ENCODE measurements around the gene DIABLO. TPM values are rescaled to one million over a fixed set of nuclear protein-coding genes. Genes with fewer than 3 reads are reported as not detected.

DIABLO gene
- total and polyA plus RNA-seq, 7 donors: 43.4 to 61.3 (median 55.5) TPM

DNA sequence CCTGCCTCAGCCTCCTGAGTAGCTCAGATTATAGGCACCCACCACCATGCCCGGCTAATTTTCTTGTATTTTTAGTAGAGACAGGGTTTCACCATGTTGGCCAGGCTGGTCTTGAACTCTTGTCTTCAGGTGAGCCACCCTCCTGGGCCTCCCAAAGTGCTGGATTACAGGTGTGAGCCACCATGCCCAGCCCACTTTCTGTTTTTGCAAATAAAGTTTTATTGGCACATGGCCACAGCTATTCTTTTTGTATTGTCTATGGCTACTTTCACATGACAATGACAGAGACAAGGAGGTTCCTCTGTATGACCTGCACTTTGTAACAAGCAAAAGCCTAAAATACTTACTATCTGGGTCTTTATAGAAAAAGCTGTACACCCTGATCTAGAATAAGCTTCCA is 19.7 kb upstream of the DIABLO start:
- TF ChIP-seq POLR2AphosphoS5 (IDR thresholded peaks at IDR 0.05): no peak
- no peak for TF ChIP-seq EP300 (IDR thresholded peaks at IDR 0.05)
- TF ChIP-seq POLR2A (IDR thresholded peaks at IDR 0.05): no peak
- TF ChIP-seq, protein P1, sequence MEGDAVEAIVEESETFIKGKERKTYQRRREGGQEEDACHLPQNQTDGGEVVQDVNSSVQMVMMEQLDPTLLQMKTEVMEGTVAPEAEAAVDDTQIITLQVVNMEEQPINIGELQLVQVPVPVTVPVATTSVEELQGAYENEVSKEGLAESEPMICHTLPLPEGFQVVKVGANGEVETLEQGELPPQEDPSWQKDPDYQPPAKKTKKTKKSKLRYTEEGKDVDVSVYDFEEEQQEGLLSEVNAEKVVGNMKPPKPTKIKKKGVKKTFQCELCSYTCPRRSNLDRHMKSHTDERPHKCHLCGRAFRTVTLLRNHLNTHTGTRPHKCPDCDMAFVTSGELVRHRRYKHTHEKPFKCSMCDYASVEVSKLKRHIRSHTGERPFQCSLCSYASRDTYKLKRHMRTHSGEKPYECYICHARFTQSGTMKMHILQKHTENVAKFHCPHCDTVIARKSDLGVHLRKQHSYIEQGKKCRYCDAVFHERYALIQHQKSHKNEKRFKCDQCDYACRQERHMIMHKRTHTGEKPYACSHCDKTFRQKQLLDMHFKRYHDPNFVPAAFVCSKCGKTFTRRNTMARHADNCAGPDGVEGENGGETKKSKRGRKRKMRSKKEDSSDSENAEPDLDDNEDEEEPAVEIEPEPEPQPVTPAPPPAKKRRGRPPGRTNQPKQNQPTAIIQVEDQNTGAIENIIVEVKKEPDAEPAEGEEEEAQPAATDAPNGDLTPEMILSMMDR (IDR thresholded peaks at IDR 0.05): no peak
- H3K27me3 ChIP-seq: no peaks in the 10 kb centered on the region
- 93 to 98% methylated on average over 1 of the region's 1 CpG for WGBS, 2 donors
- no peaks in the 10 kb centered on the region for H3K9me3 ChIP-seq
- H3K36me3 ChIP-seq: peaks cover 0 to 63% (median 14%) of the 10 kb centered on the region in 4 donors
- no peaks in the 10 kb centered on the region for H3K4me1 ChIP-seq
- no peak overlapping the region for H3K4me3 ChIP-seq
- intact Hi-C loops (cut with DNase I): no loop called here
- no peak for DNase-seq
- no peak overlapping the region for H3K27ac ChIP-seq

DNA sequence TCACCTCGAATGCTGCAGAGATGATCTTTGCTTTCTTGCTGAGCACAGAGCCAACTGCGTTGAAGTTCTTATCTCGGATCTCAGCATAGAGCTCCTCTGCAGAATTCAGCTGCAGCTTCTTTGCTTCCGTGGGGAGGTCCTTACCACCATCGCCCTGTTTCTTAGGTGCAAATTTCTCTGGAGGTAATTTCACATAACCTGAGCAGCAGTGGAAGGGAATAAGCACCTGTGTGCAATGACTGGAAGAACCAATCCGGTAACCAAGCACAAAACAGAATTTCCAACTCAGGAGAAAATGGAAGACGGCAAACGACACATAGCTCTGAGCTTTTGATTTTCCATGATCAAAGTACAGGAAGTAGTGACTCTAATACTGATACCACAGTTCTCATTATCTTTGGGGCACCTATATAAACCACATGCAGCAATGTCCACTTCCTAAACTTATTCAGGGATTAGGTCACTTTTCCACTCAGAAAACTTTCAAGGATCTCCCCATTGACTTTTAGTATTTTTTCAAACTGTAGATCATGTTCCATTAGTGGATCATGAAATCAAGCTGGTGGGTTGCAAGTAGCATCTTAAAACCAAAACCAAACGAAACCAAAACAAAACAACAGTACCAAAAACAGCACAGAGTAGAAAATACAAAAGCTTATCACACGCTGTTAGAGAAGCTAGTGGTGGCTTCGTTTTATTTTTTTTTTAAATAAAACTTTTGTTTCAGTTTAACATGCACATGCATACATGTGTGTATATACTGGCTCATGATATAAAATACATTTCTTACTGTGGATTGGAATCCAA is 18.9 kb upstream of the DIABLO start:
- no peak for DNase-seq
- H3K9me3 ChIP-seq: no peaks in the 10 kb centered on the region
- TF ChIP-seq POLR2AphosphoS5 (IDR thresholded peaks at IDR 0.05) (no peak), EP300 (IDR thresholded peaks at IDR 0.05) (no peak), POLR2A (IDR thresholded peaks at IDR 0.05) (no peak)
- TF ChIP-seq, protein P1 (IDR thresholded peaks at IDR 0.05): no peak
- 86 to 87% methylated on average over 11 of the region's 11 CpGs for WGBS, 2 donors
- H3K27ac ChIP-seq: no peak overlapping the region
- peaks cover 0 to 63% (median 14%) of the 10 kb centered on the region in 4 donors for H3K36me3 ChIP-seq
- H3K4me3 ChIP-seq: no peak overlapping the region
- H3K27me3 ChIP-seq: no peaks in the 10 kb centered on the region
- intact Hi-C loops (cut with DNase I): no loop called here
- no peaks in the 10 kb centered on the region for H3K4me1 ChIP-seq

DNA sequence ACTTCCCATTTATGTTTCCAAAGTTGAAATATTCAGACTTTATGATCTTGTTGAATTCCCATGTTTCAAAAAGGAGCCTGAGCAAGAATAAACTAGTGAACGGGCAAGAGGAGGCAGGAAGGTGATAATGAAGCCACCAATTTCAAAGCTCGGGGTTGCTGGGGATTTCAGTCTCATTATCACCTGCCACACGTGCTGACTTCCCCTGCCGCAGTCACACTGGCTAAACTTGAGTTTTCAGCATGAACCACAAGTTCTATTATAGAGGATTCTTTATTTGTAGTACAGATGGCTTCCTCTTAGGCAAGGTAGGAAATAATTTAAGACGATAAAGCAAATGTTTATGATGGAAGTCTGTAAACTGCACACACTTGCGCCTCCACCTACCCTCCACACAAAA is 18.1 kb upstream of the DIABLO start:
- H3K4me3 ChIP-seq: no peak overlapping the region
- 84 to 87% methylated on average over 6 of the region's 6 CpGs for WGBS, 2 donors
- no peaks in the 10 kb centered on the region for H3K9me3 ChIP-seq
- H3K4me1 ChIP-seq: no peaks in the 10 kb centered on the region
- intact Hi-C loops (cut with DNase I): no loop called here
- H3K36me3 ChIP-seq: peaks cover 0 to 57% (median 11%) of the 10 kb centered on the region in 4 donors
- no peak for DNase-seq
- no peaks in the 10 kb centered on the region for H3K27me3 ChIP-seq
- H3K27ac ChIP-seq: no peak overlapping the region
- TF ChIP-seq EP300 (IDR thresholded peaks at IDR 0.05): no peak
- TF ChIP-seq, protein P1 (IDR thresholded peaks at IDR 0.05): no peak
- TF ChIP-seq POLR2A (IDR thresholded peaks at IDR 0.05): no peak
- TF ChIP-seq POLR2AphosphoS5 (IDR thresholded peaks at IDR 0.05): no peak

DNA sequence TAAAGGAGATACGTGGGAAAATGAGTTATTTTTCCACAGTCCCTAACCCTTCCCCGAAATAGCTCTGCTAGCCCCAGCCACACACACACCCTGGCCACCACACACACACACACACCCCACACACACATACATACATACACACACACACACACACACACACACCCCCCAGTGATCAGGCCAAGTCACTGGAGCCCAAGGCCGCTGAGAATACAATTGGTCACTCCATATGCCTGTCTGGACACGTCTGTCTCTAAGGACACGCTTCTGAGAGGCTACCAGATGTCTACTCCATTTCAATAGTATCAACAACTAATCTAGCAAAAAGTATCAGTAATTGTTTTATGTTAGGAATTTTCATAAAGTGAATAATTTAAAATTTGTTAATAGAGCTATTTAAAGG is 13.0 kb upstream of the DIABLO start:
- intact Hi-C loops (cut with DNase I): no loop called here
- no peak overlapping the region for H3K27ac ChIP-seq
- no peaks in the 10 kb centered on the region for H3K4me1 ChIP-seq
- DNase-seq: no peak
- no peaks in the 10 kb centered on the region for H3K9me3 ChIP-seq
- H3K4me3 ChIP-seq: no peak overlapping the region
- WGBS, 2 donors: 95 to 97% methylated on average over 5 of the region's 5 CpGs
- H3K36me3 ChIP-seq: peaks cover 2 to 85% (median 34%) of the 10 kb centered on the region in 4 donors
- H3K27me3 ChIP-seq: no peaks in the 10 kb centered on the region
- no peak for TF ChIP-seq POLR2AphosphoS5 (IDR thresholded peaks at IDR 0.05)
- no peak for TF ChIP-seq EP300 (IDR thresholded peaks at IDR 0.05)
- TF ChIP-seq, protein P1 (IDR thresholded peaks at IDR 0.05): no peak
- no peak for TF ChIP-seq POLR2A (IDR thresholded peaks at IDR 0.05)
